WTC11 (cell line): ENCODE measurements around the gene SLC26A2. TPM values are rescaled to one million over a fixed set of nuclear protein-coding genes. Genes with fewer than 3 reads are reported as not detected.

Experiments
- ATAC-seq: fragments of 200-7000 bp; cut with Tn5 transposase; 2 replicates; pipeline ENCODE4 v1.10.0; 2021; ENCODE audit warnings: mild to moderate bottlenecking, moderate library complexity
- Bru-seq: library from RNA; stranded (reverse); fragments of 400-500 nt; gene quantifications from one replicate; lab custom pipeline; 2021; lab: Mats Ljungman, UMichigan
- CTCF ChIA-PET: fragments of 300-600 bp; sonication (Branson Sonifier 250); formaldehyde crosslinking; loops from one replicate; lab custom pipeline; 2021; ENCODE audit warnings: antibody characterized with exemption; lab: Charles Lee
- POLR2A ChIA-PET: fragments of 350-600 bp; sonication (Branson Sonifier 250); formaldehyde crosslinking; loops from one replicate; lab custom pipeline; 2021; ENCODE audit warnings: antibody characterized with exemption; lab: Charles Lee
- DNase-seq: peaks from one replicate; pipeline ENCODE4 v3.0.0; 2021; ENCODE audit warnings: low spot score
- H3K27ac Mint-ChIP-seq: 2 replicates; pipeline ENCODE4 v1.8.0; 2021; ENCODE audit warnings: mixed read lengths
- H3K27me3 Mint-ChIP-seq: 2 replicates; pipeline ENCODE4 v1.8.0; 2021; ENCODE audit warnings: low read depth, mild to moderate bottlenecking, moderate library complexity, mixed read lengths
- H3K36me3 Mint-ChIP-seq: 2 replicates; pipeline ENCODE4 v1.8.0; 2021; ENCODE audit warnings: mixed read lengths
- H3K4me1 Mint-ChIP-seq: 2 replicates; pipeline ENCODE4 v1.8.0; 2022; ENCODE audit warnings: mixed read lengths
- H3K4me3 Mint-ChIP-seq: 2 replicates; pipeline ENCODE4 v1.8.0; 2021; ENCODE audit warnings: mild to moderate bottlenecking, moderate library complexity, mixed read lengths
- H3K9me3 Mint-ChIP-seq: 2 replicates; pipeline ENCODE4 v1.8.0; 2021; ENCODE audit warnings: mixed read lengths
- AFF4 ChIP-seq: sonication (generic); formaldehyde crosslinking; IDR thresholded peaks from 2 replicates; pipeline ENCODE4 v1.8.1; 2023; ENCODE audit warnings: mild to moderate bottlenecking, missing genetic modification reagents, borderline replicate concordance
- ARID4B ChIP-seq: sonication (generic); formaldehyde crosslinking; IDR thresholded peaks from 2 replicates; pipeline ENCODE4 v1.8.0; 2023; ENCODE audit warnings: missing genetic modification reagents, mild to moderate bottlenecking, borderline replicate concordance
- ATF2 ChIP-seq: sonication (generic); formaldehyde crosslinking; IDR thresholded peaks from 2 replicates; pipeline ENCODE4 v1.8.1; 2022; ENCODE audit warnings: low read depth, missing genetic modification reagents, borderline replicate concordance
- ATF6 ChIP-seq: sonication (generic); formaldehyde crosslinking; IDR thresholded peaks from 2 replicates; pipeline ENCODE4 v1.8.1; 2023; ENCODE audit warnings: mild to moderate bottlenecking, missing genetic modification reagents
- CREB1 ChIP-seq: sonication (generic); formaldehyde crosslinking; IDR thresholded peaks from 2 replicates; pipeline ENCODE4 v1.8.0; 2023; ENCODE audit warnings: mild to moderate bottlenecking, missing genetic modification reagents
- IRF2 ChIP-seq: sonication (generic); formaldehyde crosslinking; IDR thresholded peaks from 2 replicates; pipeline ENCODE4 v1.8.0; 2022; ENCODE audit warnings: low read depth, missing genetic modification reagents, borderline replicate concordance
- MYBL2 ChIP-seq: sonication (generic); formaldehyde crosslinking; IDR thresholded peaks from 2 replicates; pipeline ENCODE4 v1.8.1; 2023; ENCODE audit warnings: mild to moderate bottlenecking, moderate library complexity, missing genetic modification reagents
- NFYB ChIP-seq: sonication (generic); formaldehyde crosslinking; conservative IDR thresholded peaks from 2 replicates; pipeline ENCODE4 v1.8.0; 2022; ENCODE audit warnings: low read depth, missing genetic modification reagents
- SP1 ChIP-seq: sonication (generic); formaldehyde crosslinking; conservative IDR thresholded peaks from 2 replicates; pipeline ENCODE4 v1.8.1; 2022; ENCODE audit warnings: missing genetic modification reagents
- TCF7 ChIP-seq: sonication (generic); formaldehyde crosslinking; IDR thresholded peaks from 2 replicates; pipeline ENCODE4 v1.8.0; 2022; ENCODE audit warnings: mild to moderate bottlenecking, low read depth, missing genetic modification reagents, moderate library complexity
- USF2 ChIP-seq: sonication (generic); formaldehyde crosslinking; IDR thresholded peaks from 2 replicates; pipeline ENCODE4 v1.8.1; 2023; ENCODE audit warnings: mild to moderate bottlenecking, missing genetic modification reagents, moderate library complexity
- ZNF232 ChIP-seq: sonication (generic); formaldehyde crosslinking; IDR thresholded peaks from 2 replicates; pipeline ENCODE4 v1.8.0; 2022; ENCODE audit warnings: mild to moderate bottlenecking, missing genetic modification reagents
- ZNF423 ChIP-seq: fragments of 250-450 bp; sonication (Bioruptor Pico); IDR thresholded peaks from 2 replicates; pipeline ENCODE4 v2.1.2; 2022; ENCODE audit warnings: mild to moderate bottlenecking, moderate library complexity
- long read RNA-seq, 3 experiments: library from RNA in 1 of 3; library from capped mRNA in 1 of 3; library from polyadenylated mRNA in 1 of 3; unstranded in 2 of 3; stranded (forward) in 1 of 3; transcript quantifications; one replicate each; pipeline ENCODE4 v2.0.0, GENCODE V29; 2021
- total RNA-seq: library from RNA; stranded (reverse); gene quantifications from 3 replicates; pipeline ENCODE4 v1.2.3, GENCODE V29; 2021
- TF ChIP-seq, protein P1 (sequence below): sonication (generic); formaldehyde crosslinking; IDR thresholded peaks from 2 replicates; pipeline ENCODE4 v1.8.0; 2022; ENCODE audit warnings: mild to moderate bottlenecking, missing genetic modification reagents
- TF ChIP-seq, protein P2 (sequence below): sonication (generic); formaldehyde crosslinking; IDR thresholded peaks from 2 replicates; pipeline ENCODE4 v1.8.0; 2023; ENCODE audit warnings: missing genetic modification reagents
- TF ChIP-seq, protein P3 (sequence below): sonication (generic); formaldehyde crosslinking; IDR thresholded peaks from 2 replicates; pipeline ENCODE4 v1.8.0; 2022; ENCODE audit warnings: mild to moderate bottlenecking, missing genetic modification reagents

The SLC26A2 gene
- 10.8 to 11.1 TPM (median 11.1 TPM) in 3 replicates for total RNA-seq
- Bru-seq, nascent RNA = percentile 68 among the genes with signal in this experiment
- long read RNA-seq, experiment 1, partial matches to known transcripts = 13 of 18 reads
- long read RNA-seq, experiment 1, other reads (novel, unspliced or antisense) = 5 of 18 reads
- long read RNA-seq, experiment 2, partial matches to known transcripts = 0 of 16 reads
- long read RNA-seq, experiment 2, other reads (novel, unspliced or antisense) = 16 of 16 reads
- long read RNA-seq, experiment 3, full-length matches to known transcripts = 1 of 2 reads
- long read RNA-seq, experiment 3, partial matches to known transcripts = 0 of 2 reads
- long read RNA-seq, experiment 3, other reads (novel, unspliced or antisense) = 1 of 2 reads

DNA sequence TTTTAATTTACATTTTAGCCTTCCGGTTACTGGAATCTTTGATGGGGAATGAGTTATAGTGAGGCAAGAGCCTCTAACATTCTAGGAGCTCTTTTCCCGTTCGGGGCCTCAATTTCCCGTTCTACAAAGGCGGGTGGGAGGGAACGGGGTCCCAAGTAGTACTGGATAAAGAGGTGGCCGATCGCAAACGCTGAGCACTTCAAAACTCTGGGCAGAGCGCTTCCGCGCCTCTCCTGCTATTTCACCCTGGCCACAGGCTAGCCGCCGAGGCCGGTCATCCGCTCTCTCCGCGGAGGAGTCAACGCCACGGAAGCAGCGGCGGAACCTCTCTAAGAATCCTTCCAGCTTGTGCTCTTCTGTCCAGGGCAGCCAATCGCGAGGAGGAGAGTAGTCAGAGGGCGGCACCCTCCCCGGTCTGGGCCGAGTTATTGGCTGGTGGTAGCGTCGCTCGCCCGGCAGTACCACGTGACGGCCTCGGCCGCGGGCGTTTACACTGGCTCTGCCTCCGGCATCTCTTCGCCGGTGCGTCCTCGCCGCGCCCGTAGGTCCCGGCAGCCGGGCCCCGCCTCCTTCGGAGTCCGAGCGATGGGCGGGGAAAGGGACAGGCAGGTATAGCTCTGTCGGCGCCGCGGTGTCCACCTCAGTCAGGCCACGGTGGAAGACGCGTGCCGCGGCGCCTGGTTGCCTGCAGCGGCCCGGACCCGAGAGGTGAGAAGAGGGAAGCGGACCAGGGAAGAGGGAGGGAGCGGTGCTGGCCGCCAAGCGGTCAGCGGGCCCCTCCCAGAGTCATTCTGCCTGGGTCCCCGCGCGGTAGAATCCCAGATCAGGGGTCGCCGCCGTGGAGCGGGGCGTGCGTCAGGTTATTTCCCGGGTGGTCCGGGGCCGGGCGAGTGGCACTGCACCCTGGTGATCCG is at the start of gene SLC26A2:
Gene SLC26A2 (plus strand): TSS at position 487 of the 914 bp plus-strand sequence. CDS start 16,895 bp downstream, outside the sequence.
- peak within 1 kb of the TSS; percentile 99 for H3K27ac Mint-ChIP-seq
- ATAC-seq = peak; percentile 98
- H3K9me3 Mint-ChIP-seq = no peaks in the 10 kb centered on the region
- CTCF ChIA-PET = interaction anchor here (0.7 to 5.7 kb wide), 28 partner anchors 9 to 589 kb away, joined by 3 to 60 read pairs (median 5); partner anchors contain the start of genes HMGXB3 and TIGD6
- H3K4me1 Mint-ChIP-seq = peaks cover 19% of the 10 kb centered on the region
- peaks cover 8% of the 10 kb centered on the region; the same call in 1 of the 2 replicates for H3K27me3 Mint-ChIP-seq
- peak; percentile 97 for DNase-seq
- POLR2A ChIA-PET = interaction anchor here (1.3 to 1.5 kb wide), 2 partner anchors 9 to 108 kb away, joined by 4 to 5 read pairs; no protein-coding TSS in a partner anchor
- no peaks in the 10 kb centered on the region for H3K36me3 Mint-ChIP-seq
- peak within 1 kb of the TSS; percentile 79 for H3K4me3 Mint-ChIP-seq
- TF ChIP-seq, protein P1, sequence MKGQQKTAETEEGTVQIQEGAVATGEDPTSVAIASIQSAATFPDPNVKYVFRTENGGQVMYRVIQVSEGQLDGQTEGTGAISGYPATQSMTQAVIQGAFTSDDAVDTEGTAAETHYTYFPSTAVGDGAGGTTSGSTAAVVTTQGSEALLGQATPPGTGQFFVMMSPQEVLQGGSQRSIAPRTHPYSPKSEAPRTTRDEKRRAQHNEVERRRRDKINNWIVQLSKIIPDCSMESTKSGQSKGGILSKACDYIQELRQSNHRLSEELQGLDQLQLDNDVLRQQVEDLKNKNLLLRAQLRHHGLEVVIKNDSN (CRISPR knock-in tag) = peak; percentile 99
- peak; percentile 46; the same call in 1 of the 2 replicates for TF ChIP-seq ARID4B (CRISPR knock-in tag)
- no peak for TF ChIP-seq ZNF423 (CRISPR knock-in tag)
- TF ChIP-seq, protein P2, sequence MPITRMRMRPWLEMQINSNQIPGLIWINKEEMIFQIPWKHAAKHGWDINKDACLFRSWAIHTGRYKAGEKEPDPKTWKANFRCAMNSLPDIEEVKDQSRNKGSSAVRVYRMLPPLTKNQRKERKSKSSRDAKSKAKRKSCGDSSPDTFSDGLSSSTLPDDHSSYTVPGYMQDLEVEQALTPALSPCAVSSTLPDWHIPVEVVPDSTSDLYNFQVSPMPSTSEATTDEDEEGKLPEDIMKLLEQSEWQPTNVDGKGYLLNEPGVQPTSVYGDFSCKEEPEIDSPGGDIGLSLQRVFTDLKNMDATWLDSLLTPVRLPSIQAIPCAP = no peak
- peak; percentile 82 for TF ChIP-seq SP1 (CRISPR knock-in tag)
- no peak for TF ChIP-seq ATF6
- TF ChIP-seq, protein P3, sequence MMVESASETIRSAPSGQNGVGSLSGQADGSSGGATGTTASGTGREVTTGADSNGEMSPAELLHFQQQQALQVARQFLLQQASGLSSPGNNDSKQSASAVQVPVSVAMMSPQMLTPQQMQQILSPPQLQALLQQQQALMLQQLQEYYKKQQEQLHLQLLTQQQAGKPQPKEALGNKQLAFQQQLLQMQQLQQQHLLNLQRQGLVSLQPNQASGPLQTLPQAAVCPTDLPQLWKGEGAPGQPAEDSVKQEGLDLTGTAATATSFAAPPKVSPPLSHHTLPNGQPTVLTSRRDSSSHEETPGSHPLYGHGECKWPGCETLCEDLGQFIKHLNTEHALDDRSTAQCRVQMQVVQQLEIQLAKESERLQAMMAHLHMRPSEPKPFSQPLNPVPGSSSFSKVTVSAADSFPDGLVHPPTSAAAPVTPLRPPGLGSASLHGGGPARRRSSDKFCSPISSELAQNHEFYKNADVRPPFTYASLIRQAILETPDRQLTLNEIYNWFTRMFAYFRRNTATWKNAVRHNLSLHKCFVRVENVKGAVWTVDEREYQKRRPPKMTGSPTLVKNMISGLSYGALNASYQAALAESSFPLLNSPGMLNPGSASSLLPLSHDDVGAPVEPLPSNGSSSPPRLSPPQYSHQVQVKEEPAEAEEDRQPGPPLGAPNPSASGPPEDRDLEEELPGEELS (CRISPR knock-in tag) = peak; percentile 64; the same call in 1 of the 2 replicates
- TF ChIP-seq NFYB (CRISPR knock-in tag) = peak; percentile 97
- TF ChIP-seq TCF7 (CRISPR knock-in tag) = 0 out of 2 replicates have a peak, but pooled peaks have one; percentile 31
- peak; percentile 89 for TF ChIP-seq MYBL2 (CRISPR knock-in tag)
- TF ChIP-seq USF2 (CRISPR knock-in tag) = peak; percentile 99
- 0 out of 2 replicates have a peak, but pooled peaks have one; percentile 39 for TF ChIP-seq CREB1 (CRISPR knock-in tag)
- 0 out of 2 replicates have a peak, but pooled peaks have one; percentile 30 for TF ChIP-seq ATF2
- no peak for TF ChIP-seq AFF4
- peak; percentile 14; the same call in 1 of the 2 replicates for TF ChIP-seq ZNF232 (CRISPR knock-in tag)
- TF ChIP-seq IRF2 (CRISPR knock-in tag) = 0 out of 2 replicates have a peak, but pooled peaks have one; percentile 33
